GM23338 (cell line): Measurements from ENCODE around the gene SDE2. TPM values are rescaled to one million over a fixed set of nuclear protein-coding genes. Genes with fewer than 3 reads are reported as not detected.

Experiments used
- ATAC-seq: fragments of 200-7000 bp; cut with Tn5 transposase; 3 replicates; pipeline ENCODE4 v1.9.1; 2020
- DNase-seq: peaks from one replicate; pipeline ENCODE4 v3.0.0-alpha.2; 2015; ENCODE audit warnings: low spot score
- H2AFZ ChIP-seq: fragments of 200-600 bp; sonication (generic); 2 replicates; pipeline ENCODE4 v1.8.0; 2016; ENCODE audit warnings: antibody characterized with exemption, mild to moderate bottlenecking, moderate library complexity
- H3F3A ChIP-seq: fragments of 200-600 bp; sonication (generic); replicated peaks from 2 replicates; pipeline ENCODE4 v1.8.0; 2017; ENCODE audit warnings: antibody characterized with exemption, mixed run types, low read depth
- H3K27ac ChIP-seq: fragments of 200-600 bp; sonication (generic); 2 replicates; pipeline ENCODE4 v1.6.1; 2016; ENCODE audit warnings: low read depth
- H3K27me3 ChIP-seq: fragments of 200-600 bp; sonication (generic); 2 replicates; pipeline ENCODE4 v1.8.0; 2016; ENCODE audit warnings: mild to moderate bottlenecking, mixed run types, moderate library complexity; ENCODE audit not compliant: insufficient read depth
- H3K36me3 ChIP-seq: fragments of 200-600 bp; sonication (generic); 2 replicates; pipeline ENCODE4 v1.8.0; 2016; ENCODE audit warnings: mild to moderate bottlenecking; ENCODE audit not compliant: insufficient read depth
- H3K4me1 ChIP-seq: fragments of 200-600 bp; sonication (generic); 2 replicates; pipeline ENCODE4 v1.8.0; 2016; ENCODE audit warnings: mild to moderate bottlenecking, moderate library complexity; ENCODE audit not compliant: insufficient read depth
- H3K4me2 ChIP-seq: fragments of 200-600 bp; sonication (generic); 2 replicates; pipeline ENCODE4 v1.7.1; 2017; ENCODE audit warnings: mixed run types
- H3K4me3 ChIP-seq: fragments of 200-600 bp; sonication (generic); 2 replicates; pipeline ENCODE4 v1.6.1; 2016; ENCODE audit warnings: mixed run types
- H3K79me2 ChIP-seq: fragments of 200-600 bp; sonication (generic); replicated peaks from 2 replicates; pipeline ENCODE4 v1.8.0; 2017; ENCODE audit warnings: mild to moderate bottlenecking; ENCODE audit not compliant: insufficient read depth
- H3K9me2 ChIP-seq: fragments of 200-600 bp; sonication (generic); 2 replicates; pipeline ENCODE4 v1.8.0; 2017; ENCODE audit not compliant: insufficient read depth
- H4K20me1 ChIP-seq: fragments of 200-600 bp; sonication (generic); replicated peaks from 2 replicates; pipeline ENCODE4 v1.8.0; 2017; ENCODE audit warnings: mild to moderate bottlenecking; ENCODE audit not compliant: insufficient read depth
- H3K27ac Mint-ChIP-seq: 2 replicates; pipeline ENCODE4 v1.8.0; 2020; ENCODE audit warnings: inconsistent platforms, mild to moderate bottlenecking, moderate library complexity, mixed read lengths
- H3K27me3 Mint-ChIP-seq: 3 replicates; pipeline ENCODE4 v1.8.0; 2022; ENCODE audit warnings: low read depth, mild to moderate bottlenecking, moderate library complexity, mixed read lengths, inconsistent platforms; ENCODE audit not compliant: insufficient read depth, poor library complexity
- H3K36me3 Mint-ChIP-seq: 3 replicates; pipeline ENCODE4 v1.8.0; 2021; ENCODE audit warnings: low read depth, mild to moderate bottlenecking, inconsistent platforms, moderate library complexity, mixed read lengths
- H3K4me1 Mint-ChIP-seq: 3 replicates; pipeline ENCODE4 v1.8.0; 2020; ENCODE audit warnings: mild to moderate bottlenecking, inconsistent platforms, mixed read lengths
- H3K4me3 Mint-ChIP-seq: 3 replicates; pipeline ENCODE4 v1.8.0; 2021; ENCODE audit warnings: moderate library complexity, mild to moderate bottlenecking, inconsistent platforms, mixed read lengths
- H3K9me3 Mint-ChIP-seq: 3 replicates; pipeline ENCODE4 v1.8.0; 2020; ENCODE audit warnings: moderate library complexity, mild to moderate bottlenecking, inconsistent platforms, mixed read lengths
- CTCF ChIP-seq, 2 experiments: fragments of 200-600 bp in 1 of 2; sonication (generic) in 1 of 2; conservative IDR thresholded peaks; 2 replicates each; pipeline versions ENCODE4 v1.5.1 to v1.6.1; 2016 to 2017; ENCODE audit warnings: antibody characterized with exemption in 2 of 2, low read depth in 2 of 2, mild to moderate bottlenecking in 2 of 2, moderate library complexity in 1 of 2
- EZH2 ChIP-seq: fragments of 200-600 bp; sonication (generic); IDR thresholded peaks from one replicate; pipeline ENCODE4 v1.8.0; 2017; ENCODE audit warnings: antibody characterized with exemption, mild to moderate bottlenecking, low read depth; ENCODE audit not compliant: unreplicated experiment
- EZH2phosphoT487 ChIP-seq: fragments of 200-600 bp; sonication (generic); IDR thresholded peaks from one replicate; pipeline ENCODE4 v1.8.1; 2018; ENCODE audit warnings: antibody characterized with exemption; ENCODE audit not compliant: unreplicated experiment
- JUNB ChIP-seq: IDR thresholded peaks from one replicate; pipeline ENCODE4 v1.6.1; 2016; ENCODE audit warnings: antibody characterized with exemption; ENCODE audit not compliant: unreplicated experiment
- POLR2AphosphoS5 ChIP-seq: IDR thresholded peaks from 2 replicates; pipeline ENCODE4 v1.6.1; 2016; ENCODE audit warnings: antibody characterized with exemption, low read depth
- REST ChIP-seq: IDR thresholded peaks from one replicate; pipeline ENCODE4 v1.6.1; 2018; ENCODE audit warnings: antibody characterized with exemption; ENCODE audit not compliant: unreplicated experiment
- STAT1 ChIP-seq: IDR thresholded peaks from one replicate; pipeline ENCODE4 v1.6.1; 2016; ENCODE audit warnings: antibody characterized with exemption; ENCODE audit not compliant: unreplicated experiment
- ZNF114 ChIP-seq: fragments of 250-450 bp; sonication (Bioruptor Pico); IDR thresholded peaks from 2 replicates; pipeline ENCODE4 v1.5.0; 2020; ENCODE audit warnings: mild to moderate bottlenecking, moderate library complexity
- ZNF331 ChIP-seq: fragments of 250-450 bp; sonication (Bioruptor Pico); IDR thresholded peaks from 2 replicates; pipeline ENCODE4 v1.5.0; 2020; ENCODE audit warnings: low read depth, mild to moderate bottlenecking, moderate library complexity
- polyA plus RNA-seq: library from polyadenylated mRNA; unstranded; fragments of >200 nt; fragmentation: Nextera tagmentation; extraction: Ambion mirVana; gene quantifications from 2 replicates; pipeline ENCODE4 v1.2.1, GENCODE V29; 2016
- total RNA-seq: library from RNA; depleted of rRNA; stranded (reverse); fragments of >200 nt; shearing (Covaris generic); gene quantifications from 2 replicates; pipeline ENCODE4 v1.2.3, GENCODE V29; 2014

The SDE2 gene
- total and polyA plus RNA-seq, 2 experiments from 2014 or later = 10.6 to 26.9 TPM

- Mint-ChIP-seq H3K27me3 (peaks cover 29% of the 10 kb centered on the region), H3K36me3 (no peaks in the 10 kb centered on the region; the same call in 2 of the 3 replicates), H3K4me1 (peaks cover 57% of the 10 kb centered on the region), H3K27ac (no peak overlapping the region; the same call in 1 of the 2 replicates), H3K9me3 (no peaks in the 10 kb centered on the region), H3K4me3 (no peak overlapping the region)
- peaks cover 8% of the 10 kb centered on the region; the same call in 1 of the 2 replicates for H3K79me2 ChIP-seq
- no peaks in the 10 kb centered on the region for H3K9me2 ChIP-seq
- no peak overlapping the region for H3K4me3 ChIP-seq
- H3K4me2 ChIP-seq = peak overlapping the region; percentile 43; the same call in 1 of the 2 replicates
- peaks cover 31% of the 10 kb centered on the region for H3F3A ChIP-seq
- DNase-seq (no peak), ATAC-seq (no peak)
- H3K36me3 ChIP-seq = no peaks in the 10 kb centered on the region
- H3K27ac ChIP-seq = no peak overlapping the region
- TF ChIP-seq CTCF (conservative IDR thresholded peaks at IDR 0.05; ENCODE audit: low read depth in 2 of 2) (no peak), EZH2 (no peak), ZNF114 (no peak), REST (no peak), POLR2AphosphoS5 (no peak), STAT1 (no peak)
- no peaks in the 10 kb centered on the region for H4K20me1 ChIP-seq
- no peak overlapping the region for H2AFZ ChIP-seq
- H3K4me1 ChIP-seq = peaks cover 49% of the 10 kb centered on the region
- H3K27me3 ChIP-seq = peaks cover 4% of the 10 kb centered on the region; the same call in 1 of the 2 replicates
These were observed 57.3 kb downstream of the SDE2 start for GRCh38 chr1:225941942-225942222.

GRCh38 chr1:225941187-225941941 lies 57.8 kb downstream of the SDE2 start, which contains the start of gene LEFTY2:
Gene LEFTY2 (minus strand): TSS chr1:225941220. CDS start chr1:225941140, 80 bp downstream.
- Histone ChIP-seq H3K79me2 (peaks cover 8% of the 10 kb centered on the region; the same call in 1 of the 2 replicates), H2AFZ (no peak within 1 kb of the TSS), H4K20me1 (no peaks in the 10 kb centered on the region), H3K27me3 (peaks cover 4% of the 10 kb centered on the region; the same call in 1 of the 2 replicates), H3F3A (peaks cover 30% of the 10 kb centered on the region), H3K4me1 (peaks cover 44% of the 10 kb centered on the region), H3K9me2 (no peaks in the 10 kb centered on the region), H3K27ac (0 out of 2 replicates have a peak within 1 kb of the TSS, but pooled peaks have one; percentile 14), H3K4me3 (peak within 1 kb of the TSS; percentile 59; the same call in 1 of the 2 replicates), H3K4me2 (peak within 1 kb of the TSS; percentile 83; the same call in 1 of the 2 replicates), H3K36me3 (no peaks in the 10 kb centered on the region)
- Mint-ChIP-seq H3K36me3 (no peaks in the 10 kb centered on the region; the same call in 2 of the 3 replicates), H3K27ac (no peak within 1 kb of the TSS; the same call in 1 of the 2 replicates), H3K4me1 (peaks cover 54% of the 10 kb centered on the region), H3K9me3 (no peaks in the 10 kb centered on the region), H3K4me3 (peak within 1 kb of the TSS; percentile 64), H3K27me3 (peaks cover 29% of the 10 kb centered on the region)
- no peak for DNase-seq
- ATAC-seq = no peak
- TF ChIP-seq POLR2AphosphoS5 = no peak
- TF ChIP-seq ZNF331 = no peak
- no peak for TF ChIP-seq JUNB
- TF ChIP-seq EZH2phosphoT487 = no peak
- TF ChIP-seq ZNF114 = no peak
- TF ChIP-seq STAT1 = no peak
